Skeletal muscle tissue (tissue), 5 donors: ENCODE measurements around the gene CST11. TPM values are rescaled to one million over a fixed set of nuclear protein-coding genes. Genes with fewer than 3 reads are reported as not detected.

Source experiments
- H3K27ac ChIP-seq: one replicate; pipeline ENCODE4 v1.7.0; 2013; ENCODE audit warnings: mild to moderate bottlenecking, low read depth, low read length, inconsistent platforms
- H3K27me3 ChIP-seq, 3 donors: one replicate each; pipeline ENCODE4 v1.7.0; 2013; ENCODE audit warnings: low read length in 3 of 3; ENCODE audit not compliant: control insufficient read depth in 3 of 3, insufficient read depth in 3 of 3
- H3K36me3 ChIP-seq, 3 donors: one replicate each; pipeline ENCODE4 v1.7.0; 2013; ENCODE audit warnings: low read length in 3 of 3; ENCODE audit not compliant: control insufficient read depth in 3 of 3, insufficient read depth in 3 of 3
- H3K4me1 ChIP-seq, 3 donors: one replicate each; pipeline ENCODE4 v1.7.0; 2013; ENCODE audit warnings: low read length in 3 of 3, mild to moderate bottlenecking in 3 of 3; ENCODE audit not compliant: control insufficient read depth in 3 of 3, insufficient read depth in 3 of 3
- H3K4me3 ChIP-seq, 3 donors: one replicate each; pipeline ENCODE4 v1.7.0; 2013; ENCODE audit warnings: low read length in 3 of 3
- H3K9ac ChIP-seq, 3 donors: one replicate each; pipeline ENCODE4 v1.7.0; 2013; ENCODE audit warnings: low read length in 3 of 3, mild to moderate bottlenecking in 3 of 3, moderate library complexity in 2 of 3, low read depth in 1 of 3
- H3K9me3 ChIP-seq, 3 donors: one replicate each; pipeline ENCODE4 v1.7.0; 2013; ENCODE audit warnings: low read length in 3 of 3; ENCODE audit not compliant: control insufficient read depth in 3 of 3
- small RNA-seq: library from RNA; depleted of rRNA; stranded (forward); fragments of <200 nt; gene quantifications from one replicate; pipeline ENCODE3, GENCODE V24; 2014
- total RNA-seq: library from RNA; depleted of rRNA; stranded (reverse); fragments of >200 nt; gene quantifications from one replicate; pipeline ENCODE4 v1.2.3, GENCODE V29; 2014
- donor health status: Osteomylitis.

CST11 gene
- total RNA-seq, 1 donor from 2014 or later: not detected

DNA sequence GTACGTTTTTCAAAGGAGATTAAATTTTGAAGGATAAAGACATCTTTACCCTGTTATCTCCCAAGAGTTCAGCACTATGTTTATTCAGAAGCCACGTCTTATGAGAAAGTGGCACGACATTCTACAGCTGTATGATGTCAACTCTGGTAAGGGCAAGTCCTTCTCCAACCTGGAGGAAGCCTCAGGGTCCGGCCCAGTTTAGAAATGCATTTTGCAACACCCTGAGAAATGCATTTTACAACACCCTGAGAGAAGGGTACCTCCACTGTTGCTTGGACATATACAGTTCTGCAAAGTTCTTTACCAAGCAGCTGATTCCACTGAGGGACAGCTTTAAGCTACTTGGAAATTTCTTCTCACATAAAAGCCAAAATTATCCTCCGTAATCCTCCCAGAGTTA, 48.9 kb downstream of the CST11 start:
- Histone ChIP-seq H3K4me1 (peaks cover 7 to 25% (median 22%) of the 10 kb centered on the region in 3 donors), H3K9me3 (no peaks in the 10 kb centered on the region), H3K27ac (no peak overlapping the region), H3K27me3 (no peaks in the 10 kb centered on the region), H3K9ac (no peak overlapping the region), H3K36me3 (peaks cover 0 to 5% (median 0%) of the 10 kb centered on the region in 3 donors), H3K4me3 (no peak overlapping the region)

GRCh38 chr20:23401051-23401450, 51.6 kb downstream of the CST11 start:
- Histone ChIP-seq H3K9ac (no peak overlapping the region), H3K36me3 (peaks cover 0 to 5% (median 0%) of the 10 kb centered on the region in 3 donors), H3K27ac (no peak overlapping the region), H3K4me3 (no peak overlapping the region), H3K4me1 (peaks cover 9 to 32% (median 24%) of the 10 kb centered on the region in 3 donors), H3K9me3 (no peaks in the 10 kb centered on the region), H3K27me3 (no peaks in the 10 kb centered on the region)

Small RNA genes lying within 50 kb of the gene (small RNA-seq; reads per million reads assigned to genes)
- not detected for gene RF00019

Other genes with a start within 250 kb of the CST11 start
- gene NXT1, start 102.1 kb downstream of the CST11 start, total RNA-seq: 15.1 TPM
- gene GZF1, start 90.7 kb downstream of the CST11 start, total RNA-seq: 11.0 TPM
- 8.9 TPM for gene NAPB, start 31.4 kb downstream of the CST11 start, total RNA-seq
- gene CSTL1, start 13.2 kb downstream of the CST11 start, total RNA-seq: not detected
- gene CST8, start 38.2 kb upstream of the CST11 start, total RNA-seq: not detected
- gene CST9L, start 115.6 kb upstream of the CST11 start, total RNA-seq: not detected
- not detected for gene CST9, start 153.0 kb upstream of the CST11 start, total RNA-seq
- gene CST3, start 185.1 kb upstream of the CST11 start, total RNA-seq: 50.1 TPM
- not detected for gene CST4, start 236.2 kb upstream of the CST11 start, total RNA-seq